Ramos (cell line): Measurements from ENCODE around the gene RFX5.

ENCODE experiments used
- in situ Hi-C: fragments of 300-500 bp; cut with MboI; formaldehyde crosslinking; loops from one replicate; pipeline ENCODE4 v1.14.3; 2022; ENCODE audit warnings: low sequenced_read_pairs; ENCODE audit not compliant: unreplicated experiment

Gene RFX5

GRCh38 chr1:151346769-151347522, at the start of gene RFX5:
Gene RFX5 (minus strand): TSS chr1:151347252. CDS start chr1:151346320, 932 bp downstream.
- in situ Hi-C loops: no loop called here

- in situ Hi-C loops: loop anchor here (10.0 kb wide), 1 partner anchor 91 kb away; no protein-coding TSS in a partner anchor
Measured at GRCh38 chr1:151396265-151396664, 49.2 kb upstream of the RFX5 start.

DNA sequence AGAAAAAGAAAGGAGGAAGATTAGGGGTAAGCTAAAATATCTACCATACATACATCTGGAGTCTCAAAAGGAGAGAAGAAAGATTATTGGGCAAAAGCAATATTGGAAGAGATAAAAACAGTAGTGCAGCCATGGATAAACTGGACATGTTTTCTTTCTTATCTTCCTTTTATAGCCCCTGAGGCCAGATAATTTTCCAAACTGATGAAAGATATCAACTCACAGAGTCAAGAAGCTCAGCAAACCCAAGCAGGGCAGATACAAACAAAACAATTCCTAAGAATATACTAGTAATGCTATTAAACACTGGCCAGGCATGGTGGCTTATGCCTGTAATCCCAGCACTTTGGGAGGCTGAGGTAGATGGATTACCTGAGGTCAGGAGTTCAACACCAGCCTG, 46.5 kb upstream of the RFX5 start:
- in situ Hi-C loops: loop anchor here (10.0 kb wide), 1 partner anchor 89 kb away; no protein-coding TSS in a partner anchor

- in situ Hi-C loops: loop anchor here (10.0 kb wide), 1 partner anchor 86 kb away; no protein-coding TSS in a partner anchor
Measured at GRCh38 chr1:151391079-151391563, 44.1 kb upstream of the RFX5 start.

GRCh38 chr1:151390221-151391078, 43.4 kb upstream of the RFX5 start:
- in situ Hi-C loops: loop anchor here (10.0 kb wide), 1 partner anchor 86 kb away; no protein-coding TSS in a partner anchor

DNA sequence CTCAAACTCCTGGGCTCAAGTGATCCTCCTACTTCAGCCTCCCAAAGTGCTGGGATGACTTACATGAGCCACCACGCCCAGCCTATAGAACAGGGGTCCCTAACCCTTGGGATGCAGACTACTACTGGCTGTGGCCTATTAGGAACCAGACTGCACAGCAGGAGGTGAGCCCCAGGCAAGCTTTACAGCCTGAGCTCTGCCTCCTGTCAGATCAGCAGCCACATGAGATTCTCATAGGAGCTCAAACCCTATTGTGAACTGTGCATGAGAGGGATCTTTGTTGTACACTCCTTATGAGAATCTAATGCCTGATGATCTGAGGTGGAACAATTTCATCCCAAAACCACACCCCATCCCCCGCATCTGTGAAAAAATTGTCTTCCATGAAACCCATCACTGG, 39.0 kb upstream of the RFX5 start:
- in situ Hi-C loops: no loop called here

- in situ Hi-C loops: no loop called here
Measured at GRCh38 chr1:151384584-151384983, 37.5 kb upstream of the RFX5 start.

GRCh38 chr1:151377150-151377884, 30.3 kb upstream of the RFX5 start:
- in situ Hi-C loops: no loop called here

DNA sequence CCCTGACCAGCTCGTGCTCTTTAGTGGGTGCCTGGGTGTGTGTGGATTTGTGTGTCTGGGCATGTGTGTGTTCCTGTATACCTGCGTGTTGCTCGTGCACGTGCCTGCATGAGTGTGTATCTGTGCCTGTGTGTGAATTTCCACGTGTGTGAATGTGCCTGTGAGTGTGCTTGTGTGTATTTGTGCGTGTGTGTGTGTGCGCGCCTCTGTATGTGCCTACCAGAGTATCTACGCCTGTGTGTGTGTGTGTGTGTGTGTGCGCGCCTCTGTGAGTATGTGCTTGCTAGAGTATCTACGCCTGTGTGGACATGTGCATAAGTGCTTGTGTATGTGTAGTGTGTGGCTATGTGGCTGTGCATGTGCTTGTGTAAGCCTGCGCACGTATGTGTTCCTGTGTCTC, 26.1 kb upstream of the RFX5 start:
- in situ Hi-C loops: no loop called here

- in situ Hi-C loops: no loop called here
Measured at GRCh38 chr1:151372058-151372934, 25.2 kb upstream of the RFX5 start, which contains the start of gene SELENBP1. Gene SELENBP1 (minus strand): TSS chr1:151372705. CDS start chr1:151372641, 64 bp downstream.

DNA sequence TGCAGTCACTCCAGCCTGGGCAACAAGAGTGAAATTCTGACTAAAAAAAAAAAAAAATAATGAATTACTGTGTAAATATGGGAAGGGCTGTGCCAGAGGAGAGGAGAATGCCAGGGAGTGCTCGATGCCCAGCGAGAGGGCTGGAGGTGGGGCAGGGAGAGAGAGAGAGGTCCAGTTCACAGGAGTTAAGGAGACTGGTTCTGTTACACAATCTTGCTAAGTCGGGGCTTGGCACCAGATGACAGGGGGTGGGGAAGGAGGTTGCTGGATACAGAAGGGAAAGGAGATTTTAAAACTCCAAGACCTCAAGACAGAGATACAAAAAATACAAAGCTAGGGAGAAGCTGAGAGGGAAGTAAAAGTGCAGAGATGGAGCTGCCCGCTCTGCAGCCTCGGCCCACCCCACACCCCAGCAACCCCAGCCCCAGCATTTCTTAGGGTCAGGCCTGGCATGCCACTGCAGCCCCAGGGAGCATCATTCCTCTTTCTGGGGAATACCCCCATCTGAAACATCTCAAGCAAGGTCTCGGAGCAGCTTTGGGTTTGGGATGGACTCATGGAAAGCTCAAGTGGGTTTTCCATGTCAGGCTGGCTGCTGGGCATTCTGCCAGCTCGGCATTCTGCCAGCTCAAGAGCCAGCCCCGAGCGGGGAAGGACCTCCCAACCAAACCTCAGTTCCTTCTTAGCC, 24.5 kb upstream of the RFX5 start:
- in situ Hi-C loops: no loop called here

GRCh38 chr1:151370211-151370911, 23.3 kb upstream of the RFX5 start:
- in situ Hi-C loops: no loop called here

GRCh38 chr1:151369621-151370048, 22.6 kb upstream of the RFX5 start:
- in situ Hi-C loops: no loop called here

DNA sequence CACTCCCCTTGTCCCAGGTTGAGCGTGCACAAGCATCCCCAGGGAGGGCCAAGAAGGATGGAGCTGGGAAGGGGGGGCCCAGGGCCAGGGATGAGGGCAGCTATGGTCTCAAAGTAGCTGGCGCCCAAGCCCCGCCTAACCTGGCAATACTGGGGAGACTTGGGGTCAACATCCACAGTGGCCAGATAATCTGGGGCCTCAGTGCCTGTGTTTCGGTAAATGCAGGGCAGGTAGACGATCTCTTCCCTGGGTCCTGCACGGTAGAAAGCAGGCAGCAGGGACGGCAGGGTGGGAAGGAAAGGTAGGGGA, 22.2 kb upstream of the RFX5 start:
- in situ Hi-C loops: no loop called here

GRCh38 chr1:151368393-151369301, 21.6 kb upstream of the RFX5 start:
- in situ Hi-C loops: no loop called here

GRCh38 chr1:151367658-151368392, 20.8 kb upstream of the RFX5 start:
- in situ Hi-C loops: no loop called here

GRCh38 chr1:151364996-151365395, 17.9 kb upstream of the RFX5 start:
- in situ Hi-C loops: no loop called here
